Upper lobe of left lung (tissue), 6 donors: ENCODE results near the gene SMYD2. TPM values are rescaled to one million over a fixed set of nuclear protein-coding genes. Genes with fewer than 3 reads are reported as not detected.

ENCODE experiments used
- ATAC-seq, 2 donors: fragments of 200-7000 bp; cut with Tn5 transposase; one replicate each; pipeline ENCODE4 v1.9.1; 2022; ENCODE audit warnings: mild to moderate bottlenecking in 2 of 2, moderate library complexity in 2 of 2; ENCODE audit not compliant: low FRiP score in 2 of 2
- DNase-seq, 2 donors: peaks; one replicate each; pipeline ENCODE4 v3.0.0-alpha.2; 2019 to 2020
- H3K27ac ChIP-seq, 4 donors: fragments of 200-600 bp; sonication (generic); one replicate each; pipeline ENCODE4 v1.5.1; 2016 to 2019
- H3K27me3 ChIP-seq, 4 donors: fragments of 200-600 bp; sonication (generic); one replicate each; pipeline ENCODE4 v1.5.1; 2017 to 2019
- H3K36me3 ChIP-seq, 4 donors: fragments of 200-600 bp; sonication (generic); one replicate each; pipeline ENCODE4 v1.5.1; 2016 to 2019
- H3K4me1 ChIP-seq, 4 donors: fragments of 200-600 bp; sonication (generic); one replicate each; pipeline ENCODE4 v1.5.1; 2018 to 2019
- H3K4me3 ChIP-seq, 4 donors: fragments of 200-600 bp; sonication (generic); one replicate each; pipeline ENCODE4 v1.5.1; 2017 to 2019; ENCODE audit warnings: mild to moderate bottlenecking in 2 of 4, moderate library complexity in 1 of 4
- H3K9me3 ChIP-seq, 4 donors: fragments of 200-600 bp; sonication (generic); one replicate each; pipeline ENCODE4 v1.5.1; 2018 to 2019
- EP300 ChIP-seq, 4 donors: sonication (generic); formaldehyde crosslinking; IDR thresholded peaks; one replicate each; pipeline ENCODE4 v1.5.1; 2017; ENCODE audit warnings: antibody characterized with exemption in 4 of 4, control low read depth in 2 of 4
- POLR2A ChIP-seq, 4 donors: fragments of 450-650 bp; IDR thresholded peaks; one replicate each; pipeline ENCODE4 v1.5.1; 2016 to 2017; ENCODE audit warnings: antibody characterized with exemption in 4 of 4, mild to moderate bottlenecking in 2 of 4
- POLR2AphosphoS5 ChIP-seq, 2 donors: sonication (generic); formaldehyde crosslinking; IDR thresholded peaks; one replicate each; pipeline ENCODE4 v1.5.1; 2017; ENCODE audit warnings: antibody characterized with exemption in 2 of 2
- WGBS, 2 donors: methylation state at CpG; one replicate each; pipeline ENCODE4 v1.1.5; 2017 to 2018; 5-methylcytosine and 5-hydroxymethylcytosine counted together
- total RNA-seq, 6 donors: library from RNA; depleted of rRNA in 4 of 6; stranded (reverse); fragments of >200 nt in 4 of 6; gene quantifications; one replicate each; pipeline versions ENCODE4 v1.1.0 to v1.2.1, GENCODE V29; 2016 to 2021
- TF ChIP-seq, protein P1 (sequence below), 6 experiments: fragments of 450-650 bp in 4 of 6; fragments of 200-600 bp in 2 of 6; sonication (generic) in 2 of 6; IDR thresholded peaks; one replicate each; pipeline ENCODE4 v1.5.1; 2016 to 2019; ENCODE audit warnings: antibody characterized with exemption in 6 of 6
- donor health status: DM: no; HTN: no; CAD: no; lungs with moderate emphysema.
- donor health status: DM: no; HTN: yes; CAD: no; lungs with severe emphysema.

Gene SMYD2, protein sequence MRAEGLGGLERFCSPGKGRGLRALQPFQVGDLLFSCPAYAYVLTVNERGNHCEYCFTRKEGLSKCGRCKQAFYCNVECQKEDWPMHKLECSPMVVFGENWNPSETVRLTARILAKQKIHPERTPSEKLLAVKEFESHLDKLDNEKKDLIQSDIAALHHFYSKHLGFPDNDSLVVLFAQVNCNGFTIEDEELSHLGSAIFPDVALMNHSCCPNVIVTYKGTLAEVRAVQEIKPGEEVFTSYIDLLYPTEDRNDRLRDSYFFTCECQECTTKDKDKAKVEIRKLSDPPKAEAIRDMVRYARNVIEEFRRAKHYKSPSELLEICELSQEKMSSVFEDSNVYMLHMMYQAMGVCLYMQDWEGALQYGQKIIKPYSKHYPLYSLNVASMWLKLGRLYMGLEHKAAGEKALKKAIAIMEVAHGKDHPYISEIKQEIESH
- 10 to 100 TPM; 22.6 to 52.9 (median 34.8) TPM for total RNA-seq

DNA sequence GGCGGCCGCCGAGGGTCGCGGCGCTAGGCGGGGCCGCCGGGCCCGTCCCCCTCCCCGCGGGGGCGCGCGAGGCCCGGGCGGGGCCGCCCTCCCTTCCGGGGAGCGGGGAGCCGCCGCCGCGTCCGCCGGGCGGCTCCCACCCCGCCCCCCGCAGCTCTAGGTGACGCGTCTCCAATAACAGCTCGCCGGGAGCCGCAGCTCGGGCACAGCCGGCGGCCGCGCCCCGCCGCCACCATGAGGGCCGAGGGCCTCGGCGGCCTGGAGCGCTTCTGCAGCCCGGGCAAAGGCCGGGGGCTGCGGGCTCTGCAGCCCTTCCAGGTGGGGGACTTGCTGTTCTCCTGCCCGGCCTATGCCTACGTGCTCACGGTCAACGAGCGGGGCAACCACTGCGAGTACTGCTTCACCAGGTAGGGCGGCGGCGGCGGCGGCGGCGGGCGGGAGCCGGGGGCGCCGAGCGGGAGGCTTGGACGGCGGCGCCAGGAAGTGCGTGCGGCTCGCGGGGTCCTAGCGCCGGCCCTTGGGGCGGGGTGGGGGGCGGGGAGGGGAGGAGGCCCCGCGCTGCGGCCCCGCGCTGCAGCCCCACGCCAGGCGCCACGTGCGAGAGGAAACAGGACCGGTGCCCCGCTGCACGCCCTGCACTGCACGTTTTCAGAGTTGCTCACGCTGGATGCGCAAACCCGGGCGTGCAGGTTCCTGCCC is at the start of gene SMYD2:
Gene SMYD2, plus strand, starts transcription at position 139 of the 699 bp plus-strand sequence. Its CDS starts 96 bp downstream, at position 235.
- Histone ChIP-seq H3K27ac (peak within 1 kb of the TSS; percentile 86 to 94 (median 90)), H3K9me3 (no peaks in the 10 kb centered on the region), H3K36me3 (no peaks in the 10 kb centered on the region), H3K4me3 (peak within 1 kb of the TSS; percentile 79 to 96 (median 94)), H3K27me3 (no peaks in the 10 kb centered on the region), H3K4me1 (peaks cover 12 to 23% (median 16%) of the 10 kb centered on the region in 4 donors)
- WGBS, 2 donors, result 0 to 2% methylated on average over 2 to 21 of the region's 94 CpGs
- peak; percentile 79 to 92 for ATAC-seq
- DNase-seq, result peak; percentile 70 to 95
- TF ChIP-seq POLR2A (IDR thresholded peaks at IDR 0.05), result peak in 3 of 4 donors; percentile 26 to 83 (median 33)
- TF ChIP-seq, protein P1, sequence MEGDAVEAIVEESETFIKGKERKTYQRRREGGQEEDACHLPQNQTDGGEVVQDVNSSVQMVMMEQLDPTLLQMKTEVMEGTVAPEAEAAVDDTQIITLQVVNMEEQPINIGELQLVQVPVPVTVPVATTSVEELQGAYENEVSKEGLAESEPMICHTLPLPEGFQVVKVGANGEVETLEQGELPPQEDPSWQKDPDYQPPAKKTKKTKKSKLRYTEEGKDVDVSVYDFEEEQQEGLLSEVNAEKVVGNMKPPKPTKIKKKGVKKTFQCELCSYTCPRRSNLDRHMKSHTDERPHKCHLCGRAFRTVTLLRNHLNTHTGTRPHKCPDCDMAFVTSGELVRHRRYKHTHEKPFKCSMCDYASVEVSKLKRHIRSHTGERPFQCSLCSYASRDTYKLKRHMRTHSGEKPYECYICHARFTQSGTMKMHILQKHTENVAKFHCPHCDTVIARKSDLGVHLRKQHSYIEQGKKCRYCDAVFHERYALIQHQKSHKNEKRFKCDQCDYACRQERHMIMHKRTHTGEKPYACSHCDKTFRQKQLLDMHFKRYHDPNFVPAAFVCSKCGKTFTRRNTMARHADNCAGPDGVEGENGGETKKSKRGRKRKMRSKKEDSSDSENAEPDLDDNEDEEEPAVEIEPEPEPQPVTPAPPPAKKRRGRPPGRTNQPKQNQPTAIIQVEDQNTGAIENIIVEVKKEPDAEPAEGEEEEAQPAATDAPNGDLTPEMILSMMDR (IDR thresholded peaks at IDR 0.05), result no peak

DNA sequence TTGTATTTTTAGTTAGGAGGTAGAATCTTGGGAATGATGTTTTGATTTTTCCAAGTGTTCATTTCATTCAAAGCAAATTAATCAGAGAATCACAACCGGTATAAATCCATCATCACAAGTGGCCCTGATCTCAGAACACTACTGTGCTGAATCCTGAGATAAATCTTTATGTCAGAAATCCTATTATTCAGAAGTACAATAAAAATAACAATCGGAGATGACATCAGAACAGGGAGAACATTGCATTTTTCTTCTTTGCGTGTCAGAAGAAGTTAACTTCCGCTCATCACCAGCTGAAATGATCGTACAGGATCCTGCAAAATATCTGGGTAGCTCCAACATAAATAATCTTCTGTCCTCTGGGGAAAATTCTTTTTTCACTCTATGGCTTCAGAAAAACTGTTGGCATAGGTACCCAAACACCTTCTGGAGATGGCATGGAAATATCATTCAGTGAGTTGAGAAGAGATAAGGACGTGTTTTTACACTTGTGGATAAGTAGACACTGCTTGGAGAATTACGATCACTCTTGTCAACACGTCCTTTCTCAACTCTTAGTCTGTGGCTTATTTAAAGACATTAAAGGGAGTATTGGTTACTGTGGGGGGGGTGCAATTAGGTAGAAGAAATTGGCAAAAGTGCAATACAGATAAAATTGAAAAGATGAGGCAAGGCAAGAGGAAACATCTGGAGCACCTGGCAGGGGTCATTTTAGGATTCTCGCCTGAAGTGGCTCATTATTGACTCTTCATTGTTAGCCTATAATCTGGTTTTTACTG is 46.9 kb upstream of the SMYD2 start:
- ATAC-seq, result no peak
- no peak overlapping the region for H3K4me3 ChIP-seq

DNA sequence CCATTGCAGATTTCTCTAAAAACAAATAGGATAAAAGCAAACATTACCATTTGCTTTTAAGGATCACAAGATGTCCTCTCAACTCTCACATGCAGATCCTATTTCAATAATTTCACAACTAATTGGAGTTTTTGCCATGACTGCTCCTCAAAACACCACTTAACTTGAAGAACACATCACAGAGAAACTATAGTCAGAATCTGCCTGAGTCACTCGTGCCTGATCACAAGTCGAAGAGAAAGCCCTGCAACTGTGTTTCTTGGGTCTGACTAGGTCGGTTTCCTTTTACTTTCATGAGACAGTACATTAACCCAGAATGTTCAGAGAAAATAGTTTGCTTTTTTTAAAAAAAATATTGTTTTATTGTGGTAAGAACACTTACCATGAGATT is 46.3 kb upstream of the SMYD2 start:
- H3K27ac ChIP-seq, result no peak overlapping the region
- H3K4me3 ChIP-seq, result no peak overlapping the region
- no peaks in the 10 kb centered on the region for H3K27me3 ChIP-seq
- TF ChIP-seq POLR2A (IDR thresholded peaks at IDR 0.05), result no peak
- TF ChIP-seq POLR2AphosphoS5 (IDR thresholded peaks at IDR 0.05), result no peak
- TF ChIP-seq, protein P1 (IDR thresholded peaks at IDR 0.05), result no peak
- TF ChIP-seq EP300 (IDR thresholded peaks at IDR 0.05), result no peak
- DNase-seq (no peak), ATAC-seq (no peak)
- no peaks in the 10 kb centered on the region for H3K36me3 ChIP-seq
- WGBS, 2 donors, result 67 to 71% methylated on average over 3 of the region's 3 CpGs
- no peaks in the 10 kb centered on the region for H3K4me1 ChIP-seq
- H3K9me3 ChIP-seq, result no peaks in the 10 kb centered on the region

More for the DNA sequence above, 46.9 kb upstream of the SMYD2 start:
- no peak for DNase-seq
- Histone ChIP-seq H3K27ac (no peak overlapping the region), H3K27me3 (no peaks in the 10 kb centered on the region), H3K4me1 (no peaks in the 10 kb centered on the region), H3K36me3 (no peaks in the 10 kb centered on the region), H3K9me3 (no peaks in the 10 kb centered on the region)
- whole genome bisulfite sequencing, 2 donors, result 68% methylated on average over 9 of the region's 9 CpGs
- TF ChIP-seq, protein P1 (IDR thresholded peaks at IDR 0.05), result no peak
- TF ChIP-seq POLR2AphosphoS5 (IDR thresholded peaks at IDR 0.05) (no peak), EP300 (IDR thresholded peaks at IDR 0.05) (no peak), POLR2A (IDR thresholded peaks at IDR 0.05) (no peak)

DNA sequence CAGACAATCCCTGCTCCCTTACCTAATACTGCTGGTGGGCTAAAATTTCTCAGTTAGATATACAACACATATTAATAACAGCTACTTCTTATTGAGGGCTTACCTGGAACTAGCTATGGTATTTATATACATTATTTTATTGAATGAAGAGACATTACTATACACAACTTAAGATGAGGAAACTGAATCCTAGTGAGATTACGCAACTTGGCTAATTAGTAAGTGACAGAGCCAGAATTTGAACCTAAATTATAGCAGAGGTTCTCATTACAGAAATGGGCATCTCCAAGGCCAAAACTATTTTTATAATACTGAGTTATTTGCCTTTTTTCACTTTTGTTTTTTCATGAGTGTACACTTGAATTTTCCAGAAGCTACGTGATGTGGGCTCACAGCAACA is 44.5 kb upstream of the SMYD2 start:
- Histone ChIP-seq H3K27me3 (no peaks in the 10 kb centered on the region), H3K36me3 (no peaks in the 10 kb centered on the region), H3K4me3 (no peak overlapping the region), H3K27ac (no peak overlapping the region), H3K4me1 (no peaks in the 10 kb centered on the region), H3K9me3 (no peaks in the 10 kb centered on the region)
- DNase-seq (no peak), ATAC-seq (no peak)
- TF ChIP-seq, protein P1 (IDR thresholded peaks at IDR 0.05), result no peak
- TF ChIP-seq POLR2A (IDR thresholded peaks at IDR 0.05) (no peak), POLR2AphosphoS5 (IDR thresholded peaks at IDR 0.05) (no peak), EP300 (IDR thresholded peaks at IDR 0.05) (no peak)
- 44 to 77% methylated on average over 2 of the region's 2 CpGs for WGBS, 2 donors
